GOT3 (cell line): ENCODE measurements around the gene PLA2G3.
"Not testable (repeated sequence)": the region's sequence is repeated elsewhere in the genome, so short reads cannot be mapped to it uniquely, and the experiment has no call there.

ENCODE experiments used
- DNase-seq: peaks from one replicate; lab custom pipeline; 2025; ENCODE audit warnings: mixed read lengths; lab: John Stamatoyannopoulos, UW

The PLA2G3 gene

DNA sequence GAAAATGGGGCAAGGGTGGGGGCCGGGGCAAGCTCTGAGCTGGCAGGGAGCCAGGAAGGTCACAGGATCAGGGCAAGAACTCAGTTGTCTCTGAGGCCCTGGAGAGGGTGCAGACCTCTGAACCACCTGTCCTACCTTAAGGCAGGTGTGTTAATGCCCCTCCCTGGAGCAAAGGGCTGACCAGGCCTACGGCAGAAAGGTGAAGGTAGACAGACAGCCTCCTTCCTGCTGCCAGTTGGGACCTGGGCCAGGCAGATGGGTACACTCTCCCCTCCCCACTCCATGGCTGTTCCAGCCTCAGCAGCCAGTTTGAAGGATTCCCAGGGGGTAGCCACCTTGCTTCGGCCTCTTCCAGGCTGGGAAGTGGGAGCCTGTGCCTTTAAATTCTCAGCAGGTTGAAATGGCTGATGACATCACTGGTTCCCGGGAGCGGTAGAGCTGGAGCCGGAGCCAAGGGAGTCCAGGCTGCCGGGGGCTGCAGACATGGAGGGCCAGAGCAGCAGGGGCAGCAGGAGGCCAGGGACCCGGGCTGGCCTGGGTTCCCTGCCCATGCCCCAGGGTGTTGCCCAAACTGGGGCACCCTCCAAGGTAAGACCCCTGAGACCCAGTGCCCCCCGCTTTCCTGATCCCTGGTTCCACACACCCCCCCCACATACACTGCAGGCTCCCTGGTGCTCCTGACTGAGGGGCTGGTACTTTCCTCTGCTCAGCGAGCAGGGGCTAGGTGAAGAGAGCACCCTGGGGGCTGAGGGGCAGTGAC, 17.6 kb downstream of the PLA2G3 start, which contains the start of gene INPP5J:
Gene INPP5J (plus strand): TSS at position 435 of the 760 bp plus-strand sequence. CDS start 49 bp downstream, at position 484.
- DNase-seq, result no peak

DNA sequence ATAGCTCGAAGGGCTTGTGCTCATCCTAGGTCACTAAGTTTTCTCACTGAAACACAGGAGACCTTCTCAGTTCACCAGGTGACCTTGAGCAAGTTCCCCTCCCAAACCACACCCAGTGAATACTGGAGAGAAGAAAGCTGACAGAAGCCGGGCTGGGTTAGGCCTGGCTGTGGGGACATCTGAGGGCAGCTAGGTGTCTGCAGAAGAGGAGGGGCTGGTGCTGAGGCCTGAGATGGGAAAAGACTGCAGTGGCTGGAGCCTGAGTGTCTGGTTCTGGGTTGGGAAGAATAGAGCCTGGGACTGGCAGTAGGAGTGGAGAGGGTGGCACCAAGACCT, 18.1 kb downstream of the PLA2G3 start:
- no peak for DNase-seq

DNA sequence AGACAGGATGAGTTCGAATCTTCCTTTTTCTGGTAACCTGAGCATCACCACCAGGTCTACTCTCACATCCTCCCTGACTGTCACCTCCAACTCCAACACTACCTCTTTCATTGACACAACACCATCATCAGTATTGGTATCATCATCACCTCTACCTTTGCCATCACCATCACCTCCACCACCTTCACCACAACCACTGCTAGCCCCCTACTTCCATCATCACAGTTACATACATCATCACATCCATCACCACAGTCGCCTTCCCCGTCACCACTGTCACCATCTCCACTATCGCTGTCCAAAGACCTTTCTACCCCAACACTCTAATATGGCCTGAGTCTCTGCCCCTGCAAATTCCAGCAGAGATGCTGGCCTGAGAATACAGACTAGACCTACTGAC, 18.9 kb downstream of the PLA2G3 start:
- DNase-seq, result no peak

DNA sequence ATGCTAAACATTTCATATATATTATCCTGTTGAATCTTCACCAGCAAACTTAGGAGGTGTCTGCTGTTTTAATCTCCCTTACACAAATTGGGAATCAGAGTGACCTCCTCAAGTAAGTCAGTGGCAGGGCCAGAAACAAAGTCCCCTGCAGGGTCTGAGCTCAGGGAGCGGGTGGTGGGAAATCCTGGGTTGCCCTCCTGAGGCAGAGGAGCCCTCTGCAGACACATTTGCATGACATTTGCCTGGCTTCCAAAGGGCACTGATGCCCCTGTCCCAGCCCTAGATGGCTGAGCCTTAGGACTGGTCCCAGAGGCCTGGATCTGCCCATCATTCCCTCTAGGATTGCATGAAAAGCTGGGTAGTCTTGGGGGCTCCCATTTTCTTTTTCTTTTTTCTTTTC, 19.7 kb downstream of the PLA2G3 start:
- no peak for DNase-seq

DNA sequence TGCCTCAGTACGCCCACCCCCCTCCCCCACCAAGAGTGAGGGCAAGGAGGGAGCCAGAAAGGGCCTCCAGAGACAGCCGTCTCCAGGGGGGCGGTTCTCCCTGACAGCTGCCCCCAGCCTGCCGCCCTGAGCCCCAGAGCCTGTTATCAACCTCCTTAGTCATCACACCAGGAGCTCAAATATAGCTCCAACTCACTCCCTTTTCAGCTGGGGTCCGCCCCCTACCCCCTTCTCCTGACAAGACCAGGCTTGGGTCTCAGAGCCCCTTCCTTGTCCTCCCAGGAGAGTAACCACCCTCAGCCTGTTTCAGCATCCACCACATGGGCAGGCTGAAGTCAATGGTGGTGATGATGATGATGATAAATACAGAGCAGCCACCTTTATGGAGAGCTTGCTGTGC, 20.1 kb downstream of the PLA2G3 start:
- DNase-seq, result no peak

DNA sequence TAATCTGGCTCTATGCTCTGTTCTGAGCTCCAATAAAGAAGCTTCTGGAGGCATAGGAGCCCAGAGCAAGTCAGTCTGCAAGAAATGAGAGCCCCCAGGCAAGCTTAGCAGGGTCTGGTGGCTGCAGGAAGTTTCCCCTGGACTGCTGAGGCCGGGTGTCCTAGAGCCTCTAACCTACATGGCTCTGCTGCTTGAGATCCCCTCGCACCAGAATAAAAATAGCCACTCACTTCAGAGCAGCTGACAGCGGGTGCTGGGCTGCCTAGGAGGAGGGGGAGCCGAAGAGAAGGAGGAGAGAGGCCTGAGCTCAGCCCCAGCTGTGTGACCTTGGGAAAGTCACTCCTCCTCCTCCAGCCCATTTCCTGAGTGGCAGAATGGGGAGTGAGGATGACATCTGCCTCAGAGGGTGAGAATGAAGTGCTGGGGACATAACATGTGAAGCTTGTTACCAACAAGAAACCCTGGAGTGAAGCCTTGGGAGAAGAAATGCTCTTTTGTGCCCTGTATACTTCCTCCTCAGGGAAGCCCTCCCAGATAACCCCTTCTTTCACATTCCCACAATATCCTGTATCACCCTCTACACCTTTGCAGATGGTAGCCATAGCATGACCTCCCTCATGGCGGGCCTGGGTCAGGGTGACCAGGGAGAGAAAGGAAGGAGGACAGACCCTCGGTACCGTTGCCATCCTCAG, 21.1 kb downstream of the PLA2G3 start:
- no peak for DNase-seq

DNA sequence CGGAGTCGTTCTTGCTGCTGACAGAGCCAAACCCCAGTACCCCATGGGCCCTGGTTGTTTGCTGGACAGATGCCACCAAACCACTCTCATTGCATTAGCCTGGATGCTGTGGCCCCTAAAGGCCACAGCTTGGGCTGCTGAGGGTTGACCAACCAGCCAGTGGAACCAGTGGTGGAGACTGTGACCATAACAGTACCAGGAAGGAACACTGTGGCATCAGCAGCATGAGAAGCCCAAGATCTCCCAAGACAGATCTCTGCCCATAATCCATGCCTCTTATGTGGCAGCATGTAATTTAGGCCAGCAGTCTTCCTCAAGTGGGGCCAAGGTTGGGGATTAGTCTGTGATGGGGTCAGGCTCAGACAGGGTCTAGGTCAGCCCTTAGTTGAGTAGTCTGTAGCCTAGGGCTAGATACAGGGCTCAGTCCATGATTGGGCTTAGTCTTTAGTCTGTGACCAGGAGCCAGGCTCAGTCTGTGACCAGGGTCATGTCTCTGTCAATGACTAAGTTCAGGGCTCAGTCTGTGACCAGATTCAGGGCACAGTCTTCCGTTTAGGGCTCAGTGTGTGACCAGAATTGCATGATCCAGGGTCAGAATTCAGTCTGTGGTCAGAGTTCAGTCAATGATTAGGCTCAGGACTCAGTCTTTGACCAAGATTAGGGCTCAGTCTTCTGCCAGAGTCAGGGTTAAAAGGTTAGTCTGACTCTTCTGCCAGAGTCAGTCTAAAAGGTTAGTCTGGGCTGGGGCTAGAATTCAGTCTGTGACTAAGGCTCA, 22.1 kb downstream of the PLA2G3 start:
- no peak for DNase-seq

DNA sequence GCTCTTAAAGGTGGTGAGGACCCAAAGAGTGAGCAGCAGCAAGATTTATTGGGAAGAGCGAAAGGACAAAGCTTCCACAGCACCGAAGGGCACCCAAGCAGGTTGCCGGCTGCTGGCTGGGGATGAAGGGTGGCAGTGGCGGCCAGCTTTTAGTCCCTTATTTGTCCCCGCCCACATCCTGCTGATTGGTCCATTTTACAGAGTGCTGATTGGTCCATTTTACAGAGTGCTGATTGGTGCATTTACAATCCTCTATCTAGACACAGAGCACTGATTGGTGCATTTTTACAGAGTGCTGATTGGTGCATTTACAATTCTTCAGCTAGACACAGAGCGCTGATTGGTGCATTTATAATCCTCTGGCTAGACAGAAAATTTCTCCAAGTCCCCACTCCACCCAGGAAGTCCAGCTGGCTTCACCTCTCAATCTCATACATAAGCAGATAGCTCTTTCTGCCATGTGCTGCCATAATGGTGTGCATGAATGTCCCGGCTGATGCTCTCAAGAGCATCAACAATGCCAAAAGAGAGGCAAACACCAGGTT, 27.7 kb downstream of the PLA2G3 start:
- DNase-seq, result not testable (repeated sequence)

DNA sequence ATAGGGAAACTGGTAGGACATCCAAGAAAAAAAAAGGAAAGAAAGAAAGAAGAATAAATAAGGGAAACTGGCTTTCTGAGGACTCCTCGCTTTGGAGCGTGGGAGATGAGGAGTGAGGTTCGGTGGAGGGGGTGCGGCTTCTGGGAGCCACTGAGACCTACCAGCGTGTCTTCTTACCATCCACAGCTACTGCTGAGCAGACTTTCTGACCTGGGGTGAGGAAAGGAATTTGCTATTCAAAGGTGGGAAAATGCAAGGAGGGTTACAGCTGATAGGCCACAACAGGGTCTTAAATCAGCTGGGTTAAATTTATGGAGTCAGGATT, 32.5 kb downstream of the PLA2G3 start:
- DNase-seq, result no peak

DNA sequence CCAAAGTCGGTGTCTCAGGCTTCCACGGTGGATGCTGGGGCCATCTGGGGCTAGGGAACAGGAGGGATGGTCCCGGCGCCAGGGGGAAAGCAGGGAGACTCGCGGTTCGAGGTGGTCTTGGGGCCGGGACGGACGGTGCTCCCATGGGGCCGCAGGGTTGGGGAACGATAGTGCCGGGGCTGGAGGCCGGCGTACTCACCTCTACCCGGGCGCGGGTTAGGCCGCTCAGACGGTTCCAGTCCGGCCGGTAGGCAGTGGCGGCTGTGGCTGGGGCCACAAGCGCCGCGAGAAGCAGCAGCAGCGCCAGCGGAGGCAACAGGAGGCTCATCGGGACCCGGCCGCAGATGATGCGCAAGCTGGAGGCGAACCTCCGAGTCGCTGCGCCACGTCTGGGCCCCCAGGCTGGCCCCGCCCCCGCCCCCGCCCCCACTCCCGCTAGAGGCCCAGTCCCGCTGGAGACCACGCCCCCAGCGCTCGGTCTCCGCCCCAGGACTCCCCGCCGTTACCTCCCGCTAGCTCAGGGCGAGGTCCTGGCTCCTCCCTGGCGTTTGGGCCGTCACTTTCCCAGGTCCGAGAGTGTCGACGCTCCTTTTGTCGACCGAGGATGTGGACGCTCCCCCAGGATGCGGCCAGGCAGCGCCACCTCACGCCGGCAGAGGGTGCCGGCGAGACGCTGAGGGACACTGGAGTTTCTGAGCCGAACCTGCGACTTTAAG, 33.0 kb downstream of the PLA2G3 start, which contains the start of gene SELENOM:
Gene SELENOM (minus strand): TSS at position 391 of the 716 bp plus-strand sequence. CDS start 63 bp downstream, at position 328.
- DNase-seq, result peak; percentile 92

DNA sequence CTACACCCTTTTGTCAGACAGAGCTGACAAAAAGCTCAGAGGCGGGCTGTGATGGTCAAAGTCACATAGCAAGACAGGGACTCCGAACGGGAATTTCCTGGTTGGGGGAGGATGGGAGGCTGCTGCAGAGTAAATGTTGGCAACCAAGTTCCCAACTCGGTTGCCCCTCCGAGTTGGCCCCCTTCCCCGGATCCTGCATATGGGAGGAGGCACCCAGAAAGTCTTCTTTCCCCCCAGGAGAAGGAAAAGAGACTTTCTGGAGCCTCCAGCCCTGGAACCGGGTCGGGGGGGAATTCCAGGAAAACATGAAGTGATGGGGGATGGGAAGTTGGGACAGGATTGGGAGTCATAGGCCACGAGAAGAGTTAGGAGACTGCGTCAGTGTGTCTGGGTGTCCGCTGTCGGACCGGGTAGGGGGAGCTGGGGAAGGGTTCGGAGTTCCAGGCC, 33.6 kb downstream of the PLA2G3 start:
- no peak for DNase-seq

DNA sequence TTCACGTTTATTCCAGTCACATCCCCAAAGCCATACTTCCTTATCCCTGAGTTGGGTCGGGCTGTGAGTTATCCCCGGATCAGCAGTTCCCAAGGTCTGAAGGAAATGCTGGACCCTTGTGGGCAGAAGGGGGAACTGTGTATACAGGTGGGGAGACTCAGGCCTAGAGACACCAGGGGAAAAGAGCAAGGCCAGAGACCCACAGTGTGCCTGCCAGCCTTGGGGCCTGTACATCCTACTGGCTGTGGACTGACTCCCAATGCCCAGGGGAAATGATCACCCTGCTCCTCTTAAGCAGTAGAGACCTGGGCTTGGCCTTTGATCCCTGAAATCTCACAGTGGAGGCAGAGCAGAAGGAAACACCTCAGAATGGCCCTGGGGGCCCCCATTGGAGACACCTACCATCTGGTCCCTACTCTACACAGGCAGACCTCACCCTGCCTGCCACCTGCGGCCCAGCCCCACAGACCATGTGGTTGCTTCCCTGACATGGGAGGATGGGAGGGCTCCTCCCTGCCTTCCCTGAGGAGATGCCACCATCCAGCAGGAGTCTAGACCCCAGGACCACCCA, 34.2 kb downstream of the PLA2G3 start:
- no peak for DNase-seq

DNA sequence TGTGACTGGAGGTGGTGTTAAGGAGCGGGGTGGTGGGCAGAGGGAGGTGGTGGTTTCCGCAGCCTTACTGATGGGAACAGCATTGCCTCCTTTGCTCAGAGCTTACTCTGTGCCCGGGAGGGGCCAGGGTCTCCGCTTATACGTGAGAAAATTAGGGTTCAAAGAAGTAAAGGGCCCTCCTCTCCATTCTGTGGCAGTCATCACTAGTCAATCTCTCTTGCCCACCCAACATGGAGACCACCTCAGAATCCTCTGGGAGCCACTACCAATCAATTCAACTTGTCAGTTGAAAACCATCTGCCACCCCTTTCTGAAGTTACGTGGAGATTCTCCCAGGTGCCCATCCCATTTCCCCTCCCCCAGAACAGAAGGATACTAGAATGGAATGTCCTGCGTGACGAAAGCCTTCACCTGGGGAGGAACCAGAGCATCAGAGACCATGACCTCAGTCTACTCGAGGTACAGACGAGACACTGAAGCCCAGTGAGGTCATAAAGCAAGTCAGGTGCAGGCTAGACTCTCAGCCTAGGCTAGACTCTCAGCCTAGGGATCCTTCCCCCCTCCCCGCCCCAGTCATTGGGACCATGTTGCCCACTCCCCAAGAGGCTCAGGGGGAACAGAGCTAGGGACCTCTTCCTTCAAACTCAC, 34.9 kb downstream of the PLA2G3 start:
- no peak for DNase-seq

DNA sequence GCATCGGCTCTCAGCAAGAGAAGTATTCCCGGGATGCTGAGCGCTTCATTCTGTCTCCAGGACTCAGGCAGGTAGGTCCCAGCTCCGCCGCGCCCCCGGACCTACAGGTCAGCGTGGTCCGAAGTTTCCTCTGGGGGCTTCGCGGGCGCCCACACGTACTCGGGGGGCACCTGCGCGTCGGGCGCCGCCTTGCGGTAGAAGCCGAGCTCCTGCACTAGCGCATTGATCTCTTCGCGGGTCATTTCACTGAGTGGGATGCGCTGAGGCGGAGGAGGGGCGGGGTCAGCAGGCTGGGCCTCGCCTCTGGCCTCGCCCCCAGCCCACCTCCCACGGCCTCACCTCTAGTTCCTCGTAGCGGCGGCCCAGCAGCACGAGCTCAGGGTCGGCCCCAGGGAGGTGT, 35.4 kb downstream of the PLA2G3 start:
- DNase-seq, result no peak

DNA sequence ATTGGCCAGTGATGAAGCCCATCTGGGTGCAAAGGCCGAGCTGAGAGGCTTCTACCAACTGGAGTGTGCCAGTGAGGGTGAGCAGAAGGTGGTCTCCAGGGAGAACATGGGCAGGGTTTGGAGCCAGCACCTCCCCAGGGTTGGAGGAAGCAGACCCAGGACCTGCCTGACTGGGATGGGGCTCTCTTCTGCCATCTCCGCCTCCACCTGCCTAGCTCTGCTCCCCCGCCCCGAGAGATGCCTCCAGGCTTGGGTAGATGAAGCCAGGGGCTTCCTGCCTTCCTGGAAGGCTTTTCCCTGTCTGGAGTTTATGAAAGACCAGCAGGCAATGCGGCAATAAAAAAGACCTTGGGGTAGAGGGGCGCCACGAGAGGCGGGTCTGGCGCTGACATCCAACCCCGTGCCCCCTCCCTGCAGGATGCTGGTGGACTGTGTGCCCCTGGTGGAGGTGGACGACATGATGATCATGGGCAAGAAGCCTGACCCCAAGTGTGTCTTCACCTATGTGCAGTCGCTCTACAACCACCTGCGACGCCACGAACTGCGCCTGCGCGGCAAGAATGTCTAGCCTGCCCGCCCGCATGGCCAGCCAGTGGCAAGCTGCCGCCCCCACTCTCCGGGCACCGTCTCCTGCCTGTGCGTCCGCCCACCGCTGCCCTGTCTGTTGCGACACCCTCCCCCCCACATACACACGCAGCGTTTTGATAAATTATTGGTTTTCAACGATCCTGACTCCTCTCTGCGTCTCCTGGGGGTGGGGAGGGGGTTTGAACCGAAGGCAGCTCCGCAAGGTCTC, 36.2 kb downstream of the PLA2G3 start:
- no peak for DNase-seq

DNA sequence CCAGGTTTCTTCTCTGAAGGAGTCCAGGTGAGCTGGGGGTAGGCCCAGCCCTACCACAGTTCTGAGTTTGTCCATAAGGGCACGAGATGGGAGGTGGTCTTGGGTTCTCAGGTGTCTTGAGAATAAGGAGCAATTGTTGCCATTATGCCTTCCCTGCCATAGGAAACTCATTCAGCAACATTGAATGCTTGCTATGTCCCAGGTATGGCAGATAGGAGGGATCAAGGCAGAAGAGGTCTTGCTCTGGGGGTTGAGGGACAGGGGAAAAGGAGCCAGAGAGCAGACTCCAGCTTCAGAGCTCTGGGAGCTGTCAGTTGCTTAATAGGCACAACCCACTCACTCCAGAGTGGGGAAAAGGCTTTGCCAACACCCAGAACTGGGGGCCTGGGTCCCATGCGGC, 37.2 kb downstream of the PLA2G3 start:
- DNase-seq, result no peak

DNA sequence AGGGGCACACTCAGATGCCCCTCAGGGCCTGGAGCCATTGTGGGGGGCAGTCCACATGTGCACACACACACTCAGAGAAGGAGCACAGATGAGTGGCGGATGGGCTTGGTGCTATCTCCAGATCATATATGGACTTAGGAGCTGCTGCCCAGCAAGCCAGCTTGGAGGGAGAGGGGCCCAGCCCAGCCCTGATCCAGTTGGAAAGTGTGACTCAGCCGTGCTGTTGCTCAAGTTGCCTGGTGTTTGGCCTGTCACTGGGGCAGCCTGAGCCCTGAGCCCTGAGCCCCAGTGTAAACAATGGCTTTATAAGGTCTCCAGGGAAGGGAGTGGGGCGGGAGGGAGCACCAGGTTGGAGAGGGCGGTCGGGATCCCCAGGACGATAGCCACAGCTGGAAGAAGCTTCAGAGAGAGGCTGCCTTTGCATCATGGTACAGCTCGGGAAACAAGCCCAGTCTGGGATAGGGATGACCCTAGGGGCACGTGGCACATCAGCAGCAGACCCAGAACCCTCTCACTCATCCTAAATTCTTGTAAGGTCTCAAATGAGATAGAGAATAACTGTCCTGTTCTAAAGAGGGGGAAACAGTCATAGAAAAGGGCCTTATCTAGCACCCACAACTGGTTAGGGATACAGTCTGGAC, 37.7 kb downstream of the PLA2G3 start:
- peak; percentile 80 for DNase-seq

DNA sequence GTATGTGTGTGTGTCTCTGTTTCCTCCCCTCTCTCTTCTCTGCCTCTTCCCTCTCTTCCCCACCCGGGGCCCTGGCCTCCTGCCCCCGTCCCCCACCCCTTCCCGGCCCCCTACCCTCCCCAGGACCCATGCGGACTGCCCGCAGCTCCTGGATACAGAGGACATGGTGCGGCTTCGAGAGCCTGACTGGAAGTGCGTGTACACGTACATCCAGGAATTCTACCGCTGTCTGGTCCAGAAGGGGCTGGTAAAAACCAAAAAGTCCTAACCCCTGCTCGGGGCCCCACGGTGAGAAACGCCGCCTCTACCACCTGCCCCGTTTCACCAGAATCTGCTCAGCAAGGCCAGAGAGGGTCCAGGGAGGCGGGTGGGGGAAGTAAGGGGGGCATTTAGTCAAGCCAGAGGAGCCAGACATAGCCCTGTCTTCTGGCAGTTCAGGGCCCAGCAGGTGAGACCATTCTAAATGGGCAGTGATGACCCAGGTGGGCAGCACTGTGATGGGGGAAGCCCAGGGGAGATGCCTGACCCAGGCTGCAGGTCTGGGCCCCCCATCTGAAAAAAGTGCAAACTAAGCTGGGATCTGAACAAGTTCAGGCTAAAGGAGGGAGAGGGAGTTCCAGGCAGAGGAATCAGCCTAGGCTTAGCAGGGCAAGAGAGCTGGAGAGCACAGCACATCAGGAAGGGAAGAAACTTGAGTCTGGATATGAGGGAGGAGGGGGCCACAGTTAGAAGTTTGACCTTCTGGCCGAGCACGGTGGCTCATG, 39.4 kb downstream of the PLA2G3 start:
- no peak for DNase-seq
